GM21390 (cell line): ENCODE results near the gene C10orf120.

Source experiments
- ATAC-seq: cut with Tn5 transposase; IDR thresholded peaks from one replicate; pipeline ENCODE4 v1.9.1; 2021; ENCODE audit not compliant: unreplicated experiment

Gene C10orf120

DNA sequence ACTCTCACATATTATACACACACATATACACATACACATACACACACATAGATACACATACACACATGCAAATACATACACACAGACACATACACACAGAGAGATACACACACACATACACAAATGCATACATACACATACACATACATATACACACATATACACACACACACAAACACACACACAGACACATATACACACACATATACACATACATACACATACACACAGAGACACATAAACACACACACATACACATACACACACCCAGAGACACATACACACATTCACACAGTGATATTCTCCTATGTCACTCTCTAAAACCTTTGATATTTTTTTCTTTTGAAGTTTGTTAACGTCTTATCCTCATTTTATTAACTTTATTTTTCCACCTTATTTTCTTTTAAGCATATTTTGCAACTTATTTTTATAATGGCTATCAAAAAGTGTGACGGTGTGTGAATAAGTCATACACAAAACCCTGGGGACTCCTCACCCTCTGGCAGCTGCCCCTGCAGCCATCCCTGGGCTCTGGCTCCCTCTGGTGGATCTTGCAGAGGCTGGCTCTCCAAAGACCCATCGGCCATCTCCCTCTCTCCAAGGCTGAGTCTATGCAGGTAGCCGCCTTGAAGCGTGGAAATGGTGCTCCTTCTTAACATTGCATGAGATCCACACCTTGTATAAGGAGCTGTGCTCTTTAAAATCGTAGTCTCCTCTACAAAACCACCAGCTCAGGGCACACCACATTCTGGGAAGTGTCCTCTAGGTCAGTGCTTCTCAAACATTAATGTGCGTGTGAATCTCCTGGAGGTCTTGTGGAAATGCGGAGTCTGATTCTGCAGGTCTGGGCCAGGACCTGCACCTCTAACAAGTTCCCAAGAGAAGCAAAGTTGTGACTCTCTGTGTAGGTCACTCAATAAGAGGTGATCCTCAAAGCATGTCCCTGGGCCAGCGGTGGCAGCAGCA is 4.1 kb upstream of the C10orf120 start:
- ATAC-seq = peak; percentile 77

DNA sequence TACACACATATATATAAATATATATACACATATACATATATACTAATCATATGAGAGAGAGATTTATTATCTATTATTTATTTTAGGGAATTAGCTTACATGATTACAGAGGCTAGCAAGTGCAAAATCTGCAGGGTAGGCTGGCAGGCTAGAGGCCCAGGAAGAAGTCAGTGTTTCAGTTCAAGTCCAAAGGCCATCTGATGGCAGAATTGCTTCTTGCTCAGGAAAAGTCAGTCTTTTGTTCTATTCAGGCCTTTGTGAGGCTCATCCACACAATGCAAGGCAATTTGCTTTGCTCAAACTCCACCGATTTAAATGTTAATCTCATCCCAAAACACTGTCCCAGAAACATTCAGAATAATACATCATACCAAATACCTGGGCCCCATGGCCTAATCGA is 2.6 kb upstream of the C10orf120 start:
- ATAC-seq = no peak

- no peak for ATAC-seq
Measured at GRCh38 chr10:122701652-122702051, 2.0 kb upstream of the C10orf120 start.

GRCh38 chr10:122696687-122697086 is 3.0 kb downstream of the C10orf120 start:
- no peak for ATAC-seq

- ATAC-seq = no peak
Measured at GRCh38 chr10:122692744-122693143, 6.9 kb downstream of the C10orf120 start.

GRCh38 chr10:122689146-122689820 is 10.4 kb downstream of the C10orf120 start:
- ATAC-seq = no peak

DNA sequence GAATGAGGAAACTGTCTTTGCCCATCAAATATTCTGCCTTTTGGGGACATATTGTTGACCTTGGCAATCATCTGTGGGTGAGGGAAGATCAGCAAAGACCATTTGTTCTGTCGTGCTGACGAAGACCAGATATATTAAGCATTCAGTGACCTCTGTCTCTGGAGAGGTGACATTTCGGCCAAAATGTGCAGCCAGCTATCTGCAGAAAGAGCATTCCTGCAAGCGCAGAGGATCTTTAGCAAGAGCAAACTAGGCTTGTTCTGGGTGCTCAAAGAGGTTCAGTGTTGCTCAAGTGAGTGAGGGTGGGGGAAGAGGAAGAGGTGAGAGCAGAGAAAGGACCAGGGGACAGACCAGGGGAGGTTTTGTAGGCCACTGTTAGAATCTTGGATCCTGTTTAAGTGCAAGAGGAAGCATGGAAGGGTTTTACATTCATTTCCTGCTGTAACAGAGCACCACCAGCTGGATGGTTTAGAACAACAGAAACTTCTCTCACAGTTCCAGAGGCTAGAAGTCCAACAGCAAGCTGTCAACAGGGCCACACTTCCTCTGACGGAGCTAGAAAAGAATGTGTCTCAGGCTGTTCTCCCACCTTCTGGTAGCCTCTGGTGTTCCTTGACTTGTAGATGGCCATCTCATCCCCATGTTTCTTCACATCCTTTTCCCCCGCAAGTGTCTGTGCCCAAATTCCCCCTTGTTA is 11.2 kb downstream of the C10orf120 start:
- ATAC-seq = no peak

DNA sequence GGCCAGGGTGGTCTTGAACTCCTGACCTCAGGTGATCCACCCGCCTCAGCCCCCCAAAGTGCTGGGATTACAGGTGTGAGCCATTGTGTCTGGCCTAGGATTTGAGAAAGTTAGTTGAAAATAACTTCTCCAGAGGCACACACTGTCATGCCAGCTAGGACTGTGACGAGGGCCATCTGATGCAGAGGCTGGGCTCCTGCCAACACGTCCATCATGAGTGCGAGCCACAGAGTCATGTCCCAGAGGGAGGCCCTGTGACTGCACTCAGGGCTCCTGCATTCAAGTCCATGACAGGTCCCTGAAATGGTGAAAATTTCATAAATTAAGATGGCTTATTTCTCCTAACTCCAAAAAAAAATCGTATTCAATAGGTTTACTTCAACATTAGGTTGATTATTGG is 17.1 kb downstream of the C10orf120 start:
- ATAC-seq = no peak

DNA sequence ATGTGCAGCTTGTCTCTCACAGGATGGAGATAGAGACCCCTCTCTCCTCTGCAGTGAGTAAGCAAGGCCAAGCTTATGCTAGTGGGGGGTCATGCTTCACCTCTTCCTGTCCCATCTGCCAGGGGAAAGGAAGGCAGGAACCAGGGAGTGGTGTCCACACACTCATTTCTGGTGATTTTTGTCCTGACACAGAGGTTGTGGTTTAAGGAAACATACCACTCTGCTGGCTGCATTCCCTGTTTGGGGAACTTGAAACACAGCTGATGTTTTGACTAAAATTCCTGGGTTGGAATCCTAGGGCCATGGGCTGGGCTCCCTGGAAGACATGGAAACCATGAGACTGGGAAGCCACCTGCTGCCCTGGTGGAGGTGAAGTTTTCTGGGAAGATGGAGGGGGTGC is 21.4 kb downstream of the C10orf120 start:
- ATAC-seq = no peak

GRCh38 chr10:122675278-122675677 is 24.4 kb downstream of the C10orf120 start:
- ATAC-seq = no peak

GRCh38 chr10:122674781-122675180 is 24.9 kb downstream of the C10orf120 start:
- no peak for ATAC-seq

GRCh38 chr10:122673731-122674130 is 25.9 kb downstream of the C10orf120 start:
- ATAC-seq = no peak

GRCh38 chr10:122673269-122673668 is 26.4 kb downstream of the C10orf120 start:
- ATAC-seq = no peak

DNA sequence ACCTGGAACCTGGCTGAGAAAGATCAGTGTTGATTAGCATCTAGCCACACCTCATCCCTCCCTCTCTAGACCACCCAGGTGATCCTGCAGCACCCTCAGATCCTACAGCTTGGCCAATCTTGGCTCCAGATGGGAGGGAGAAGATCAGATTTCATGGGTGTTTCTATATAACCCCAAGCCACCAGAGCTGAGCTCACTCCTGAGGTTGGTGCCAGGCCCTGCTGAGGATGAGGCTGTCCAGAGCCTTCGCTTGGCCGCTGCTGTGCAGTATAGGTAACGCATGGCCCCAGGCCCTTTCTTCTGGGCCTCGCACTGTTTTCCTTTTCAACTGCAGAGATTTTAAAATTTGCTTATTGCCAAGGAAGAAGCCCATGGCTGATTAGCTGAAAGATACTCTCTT is 27.0 kb downstream of the C10orf120 start:
- ATAC-seq = no peak

DNA sequence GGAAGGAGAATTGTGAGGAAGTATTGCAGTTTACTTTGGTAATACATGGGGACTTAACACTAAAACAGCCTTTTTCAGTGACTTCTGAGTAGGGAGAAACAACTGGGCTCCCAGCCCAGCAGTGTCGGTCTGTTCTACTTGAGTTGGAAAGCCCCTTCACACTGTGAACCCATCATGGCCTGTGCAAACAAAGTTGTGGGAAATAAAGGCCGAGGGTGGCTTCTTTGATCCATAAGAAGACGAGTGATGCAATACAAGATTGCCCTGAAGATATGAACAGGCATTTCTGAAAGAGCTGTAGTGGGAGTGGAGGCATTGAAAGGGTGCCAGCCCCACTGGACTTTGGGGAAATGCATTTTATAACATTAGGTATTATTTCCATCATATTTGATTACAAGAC is 28.3 kb downstream of the C10orf120 start:
- ATAC-seq = no peak

GRCh38 chr10:122669842-122670241 is 29.8 kb downstream of the C10orf120 start:
- ATAC-seq = no peak

- no peak for ATAC-seq
Measured at GRCh38 chr10:122669045-122669444, 30.6 kb downstream of the C10orf120 start.

DNA sequence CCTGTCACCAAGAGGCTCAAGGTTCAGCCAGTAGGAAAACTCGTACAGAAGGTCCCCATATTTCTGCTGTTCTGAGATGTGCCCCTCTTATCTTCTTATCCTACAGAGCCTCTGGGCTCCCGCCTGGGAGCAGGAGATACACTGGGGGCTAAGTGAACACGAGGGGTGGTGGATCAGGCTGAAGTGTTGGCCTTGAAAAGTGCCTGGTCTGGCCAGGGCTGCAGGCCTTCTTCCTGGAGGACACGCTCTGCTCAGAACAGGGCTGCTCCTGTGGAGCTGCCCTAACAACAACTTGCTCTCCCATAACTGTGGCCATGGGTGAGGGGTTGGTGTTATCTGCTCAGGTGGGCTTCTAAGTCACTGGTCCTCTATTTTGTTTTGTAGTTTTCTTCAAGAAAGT is 33.7 kb downstream of the C10orf120 start:
- no peak for ATAC-seq

DNA sequence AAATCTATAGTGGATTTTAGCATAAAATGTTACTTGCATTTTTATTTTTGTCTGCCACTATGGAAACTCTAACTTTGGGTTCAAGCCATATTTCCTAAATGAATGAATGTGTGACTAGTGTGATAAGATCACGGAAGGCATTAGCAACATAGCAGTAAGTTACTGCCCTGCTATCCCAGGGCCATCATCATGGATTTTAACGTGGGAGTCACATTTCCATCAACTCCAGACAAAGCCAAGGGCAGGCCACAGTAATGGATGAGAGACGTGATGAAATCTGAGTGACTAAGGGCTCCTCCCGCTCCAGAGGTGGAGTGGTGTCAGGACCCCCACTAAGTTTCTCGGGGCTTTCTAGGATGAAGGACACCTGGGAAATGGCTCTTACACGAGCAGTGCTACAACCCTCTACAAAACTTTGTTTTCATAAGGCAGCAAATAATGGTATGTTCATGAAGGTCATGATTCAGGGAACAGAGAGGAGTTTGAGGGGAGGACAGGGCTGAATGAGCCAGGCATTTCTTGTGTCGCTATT is 34.3 kb downstream of the C10orf120 start:
- no peak for ATAC-seq

DNA sequence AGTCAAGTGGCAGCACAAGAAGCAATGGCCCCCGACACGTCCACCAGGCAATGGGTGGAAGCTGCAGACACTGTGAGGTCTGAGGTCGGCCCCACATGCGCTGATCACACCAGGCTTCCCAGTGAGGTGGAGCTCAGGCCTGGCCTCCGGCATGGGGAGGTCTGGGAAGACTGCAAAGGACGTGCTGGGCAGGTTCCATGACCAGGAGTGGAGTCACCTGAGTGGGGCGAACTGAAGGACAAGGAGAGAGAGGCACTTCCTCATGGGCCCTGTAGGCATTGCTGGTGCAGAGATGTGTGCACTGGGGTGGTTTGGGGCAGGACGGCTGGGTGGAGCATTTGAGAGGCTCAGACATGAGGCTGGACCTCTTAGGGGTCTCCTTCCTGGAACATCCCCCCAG is 35.1 kb downstream of the C10orf120 start:
- ATAC-seq = no peak

DNA sequence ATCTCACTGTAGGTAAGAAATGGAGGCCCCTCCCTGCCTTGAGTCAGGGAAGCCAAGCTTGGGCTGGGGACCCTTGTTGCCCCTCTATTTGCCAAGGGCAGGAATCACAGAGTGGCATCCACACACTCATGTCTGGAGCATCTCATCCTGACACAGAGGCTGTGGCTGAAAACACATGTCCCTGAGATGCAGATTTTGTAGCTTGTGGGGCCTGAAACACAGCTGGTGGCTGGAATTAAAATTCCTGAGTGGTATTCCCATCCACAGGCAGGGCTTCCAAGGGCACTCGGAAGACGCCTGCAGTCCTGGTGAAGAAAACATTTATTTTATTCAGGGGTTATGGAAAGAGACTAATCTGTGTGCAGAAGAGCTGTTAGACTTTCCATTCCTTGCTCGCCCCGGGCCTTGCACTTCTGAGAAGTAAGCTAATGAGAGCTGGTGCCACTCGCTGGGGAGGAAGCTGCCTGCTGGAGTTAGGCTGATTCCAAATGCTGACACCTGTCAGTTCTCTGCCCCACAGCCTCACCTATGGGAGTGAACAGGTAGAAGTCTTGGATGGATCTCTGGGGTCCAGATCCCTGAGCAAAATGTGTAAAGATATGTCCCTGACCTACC is 36.0 kb downstream of the C10orf120 start:
- no peak for ATAC-seq
